Measurements from ENCODE around the gene ZFPL1.

Gene ZFPL1

DNA sequence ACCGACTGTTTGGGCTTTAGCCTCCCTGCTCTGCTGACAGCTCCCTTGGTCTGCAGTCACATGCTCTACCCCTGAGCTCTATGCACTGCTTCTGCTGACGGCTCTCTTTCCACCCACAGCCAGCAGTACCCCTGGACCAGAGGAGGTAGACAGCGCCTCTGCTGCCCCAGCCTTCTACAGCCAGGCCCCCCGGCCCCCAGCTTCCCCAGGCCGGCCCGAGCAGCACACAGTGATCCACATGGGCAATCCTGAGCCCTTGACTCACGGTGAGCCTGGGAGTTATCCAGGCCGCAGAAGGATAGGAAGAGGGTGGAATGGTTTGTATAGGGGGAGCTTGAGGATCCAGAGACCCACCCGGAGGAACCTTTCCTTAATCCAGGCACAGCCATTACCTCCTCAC, 2.8 kb downstream of the ZFPL1 start:
- TF ChIP-seq, protein P1, sequence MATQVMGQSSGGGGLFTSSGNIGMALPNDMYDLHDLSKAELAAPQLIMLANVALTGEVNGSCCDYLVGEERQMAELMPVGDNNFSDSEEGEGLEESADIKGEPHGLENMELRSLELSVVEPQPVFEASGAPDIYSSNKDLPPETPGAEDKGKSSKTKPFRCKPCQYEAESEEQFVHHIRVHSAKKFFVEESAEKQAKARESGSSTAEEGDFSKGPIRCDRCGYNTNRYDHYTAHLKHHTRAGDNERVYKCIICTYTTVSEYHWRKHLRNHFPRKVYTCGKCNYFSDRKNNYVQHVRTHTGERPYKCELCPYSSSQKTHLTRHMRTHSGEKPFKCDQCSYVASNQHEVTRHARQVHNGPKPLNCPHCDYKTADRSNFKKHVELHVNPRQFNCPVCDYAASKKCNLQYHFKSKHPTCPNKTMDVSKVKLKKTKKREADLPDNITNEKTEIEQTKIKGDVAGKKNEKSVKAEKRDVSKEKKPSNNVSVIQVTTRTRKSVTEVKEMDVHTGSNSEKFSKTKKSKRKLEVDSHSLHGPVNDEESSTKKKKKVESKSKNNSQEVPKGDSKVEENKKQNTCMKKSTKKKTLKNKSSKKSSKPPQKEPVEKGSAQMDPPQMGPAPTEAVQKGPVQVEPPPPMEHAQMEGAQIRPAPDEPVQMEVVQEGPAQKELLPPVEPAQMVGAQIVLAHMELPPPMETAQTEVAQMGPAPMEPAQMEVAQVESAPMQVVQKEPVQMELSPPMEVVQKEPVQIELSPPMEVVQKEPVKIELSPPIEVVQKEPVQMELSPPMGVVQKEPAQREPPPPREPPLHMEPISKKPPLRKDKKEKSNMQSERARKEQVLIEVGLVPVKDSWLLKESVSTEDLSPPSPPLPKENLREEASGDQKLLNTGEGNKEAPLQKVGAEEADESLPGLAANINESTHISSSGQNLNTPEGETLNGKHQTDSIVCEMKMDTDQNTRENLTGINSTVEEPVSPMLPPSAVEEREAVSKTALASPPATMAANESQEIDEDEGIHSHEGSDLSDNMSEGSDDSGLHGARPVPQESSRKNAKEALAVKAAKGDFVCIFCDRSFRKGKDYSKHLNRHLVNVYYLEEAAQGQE (IDR thresholded peaks at IDR 0.05; ENCODE audit: insufficient read depth in 1 of 2, low read depth in 2 of 2, low read length in 2 of 2), result no peak
- TF ChIP-seq TAF1 (IDR thresholded peaks at IDR 0.05; ENCODE audit: borderline replicate concordance, insufficient read depth, low read length) (no peak), POLR2AphosphoS5 (IDR thresholded peaks at IDR 0.05; ENCODE audit: low read depth, low read length) (no peak), FOXP2 (optimal IDR thresholded peaks at IDR 0.05; ENCODE audit: borderline replicate concordance, extremely low read depth, extremely low read length, insufficient read depth) (no peak), SIN3A (IDR thresholded peaks at IDR 0.05; ENCODE audit: borderline replicate concordance, insufficient read depth, low read length) (no peak)

- TF ChIP-seq, protein P1 (IDR thresholded peaks at IDR 0.05; ENCODE audit: insufficient read depth in 1 of 2, low read depth in 2 of 2, low read length in 2 of 2), result no peak
- TF ChIP-seq TAF1 (IDR thresholded peaks at IDR 0.05; ENCODE audit: borderline replicate concordance, insufficient read depth, low read length) (no peak), POLR2AphosphoS5 (IDR thresholded peaks at IDR 0.05; ENCODE audit: low read depth, low read length) (no peak), FOXP2 (optimal IDR thresholded peaks at IDR 0.05; ENCODE audit: borderline replicate concordance, extremely low read depth, extremely low read length, insufficient read depth) (no peak), SIN3A (IDR thresholded peaks at IDR 0.05; ENCODE audit: borderline replicate concordance, insufficient read depth, low read length) (no peak)
Measured at GRCh38 chr11:65087216-65087615, 3.2 kb downstream of the ZFPL1 start.

DNA sequence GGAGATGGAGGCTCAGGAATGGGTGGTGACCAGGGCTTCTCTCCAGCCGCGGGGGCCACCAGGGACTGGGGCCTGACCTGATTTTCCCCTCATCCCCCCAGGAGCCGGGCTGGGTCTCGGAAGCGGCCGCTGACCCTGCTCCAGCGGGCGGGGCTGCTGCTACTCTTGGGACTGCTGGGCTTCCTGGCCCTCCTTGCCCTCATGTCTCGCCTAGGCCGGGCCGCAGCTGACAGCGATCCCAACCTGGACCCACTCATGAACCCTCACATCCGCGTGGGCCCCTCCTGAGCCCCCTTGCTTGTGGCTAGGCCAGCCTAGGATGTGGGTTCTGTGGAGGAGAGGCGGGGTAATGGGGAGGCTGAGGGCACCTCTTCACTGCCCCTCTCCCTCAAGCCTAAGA, 3.8 kb downstream of the ZFPL1 start:
- TF ChIP-seq FOXP2 (optimal IDR thresholded peaks at IDR 0.05; ENCODE audit: borderline replicate concordance, extremely low read depth, extremely low read length, insufficient read depth) (no peak), TAF1 (IDR thresholded peaks at IDR 0.05; ENCODE audit: borderline replicate concordance, insufficient read depth, low read length) (no peak), POLR2AphosphoS5 (IDR thresholded peaks at IDR 0.05; ENCODE audit: low read depth, low read length) (no peak), SIN3A (IDR thresholded peaks at IDR 0.05; ENCODE audit: borderline replicate concordance, insufficient read depth, low read length) (no peak)
- TF ChIP-seq, protein P1 (IDR thresholded peaks at IDR 0.05; ENCODE audit: insufficient read depth in 1 of 2, low read depth in 2 of 2, low read length in 2 of 2), result no peak

GRCh38 chr11:65089621-65090020, 5.6 kb downstream of the ZFPL1 start:
- TF ChIP-seq TAF1 (IDR thresholded peaks at IDR 0.05; ENCODE audit: borderline replicate concordance, insufficient read depth, low read length) (no peak), POLR2AphosphoS5 (IDR thresholded peaks at IDR 0.05; ENCODE audit: low read depth, low read length) (no peak), SIN3A (IDR thresholded peaks at IDR 0.05; ENCODE audit: borderline replicate concordance, insufficient read depth, low read length) (no peak), FOXP2 (optimal IDR thresholded peaks at IDR 0.05; ENCODE audit: borderline replicate concordance, extremely low read depth, extremely low read length, insufficient read depth) (no peak)
- TF ChIP-seq, protein P1 (IDR thresholded peaks at IDR 0.05; ENCODE audit: insufficient read depth in 1 of 2, low read depth in 2 of 2, low read length in 2 of 2), result no peak

DNA sequence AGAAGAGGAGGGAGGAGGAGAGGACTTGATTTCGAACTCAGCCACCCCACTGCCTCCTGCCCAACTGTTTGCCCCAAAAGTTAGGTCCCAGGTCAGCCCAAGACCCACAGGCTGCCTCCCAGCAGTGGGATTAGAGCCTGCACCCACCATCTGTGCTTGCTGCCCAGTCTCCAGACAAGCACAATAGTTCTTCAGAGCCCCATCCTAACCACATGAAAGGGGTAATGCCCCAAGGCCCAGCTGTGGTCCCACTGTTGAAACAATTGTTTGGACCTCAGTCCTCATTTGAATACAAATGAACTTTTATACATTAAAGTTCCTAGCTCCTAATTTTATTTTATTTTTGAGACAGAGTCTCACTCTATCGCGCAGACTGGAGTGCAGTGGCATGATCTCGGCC, 6.6 kb downstream of the ZFPL1 start:
- TF ChIP-seq, protein P1 (IDR thresholded peaks at IDR 0.05; ENCODE audit: insufficient read depth in 1 of 2, low read depth in 2 of 2, low read length in 2 of 2), result no peak
- TF ChIP-seq POLR2AphosphoS5 (IDR thresholded peaks at IDR 0.05; ENCODE audit: low read depth, low read length) (0 out of 2 replicates have a peak, but pooled peaks have one; percentile 14), TAF1 (IDR thresholded peaks at IDR 0.05; ENCODE audit: borderline replicate concordance, insufficient read depth, low read length) (no peak)

All from PFSK-1 (cell line).